Activated CD4-positive, alpha-beta memory T cell treated with anti-CD3 and anti-CD28 coated beads, Interleukin-2, amount 10 ng/mL, durations not matched to agents 7 days and 5 days (primary cell): ENCODE results near the gene CBX8. TPM values are rescaled to one million over a fixed set of nuclear protein-coding genes. Genes with fewer than 3 reads are reported as not detected.

Experiments used
- CTCF ChIA-PET: fragments of 350-600 bp; sonication (Branson Sonifier 250); formaldehyde crosslinking; loops from one replicate; lab custom pipeline; 2021; ENCODE audit warnings: antibody characterized with exemption, inconsistent platforms; lab: Charles Lee
- POLR2A ChIA-PET: fragments of 350-600 bp; sonication (Branson Sonifier 250); formaldehyde crosslinking; loops from one replicate; lab custom pipeline; 2021; ENCODE audit warnings: antibody characterized with exemption; lab: Charles Lee
- DNase-seq: peaks from one replicate; pipeline ENCODE4 v3.0.0-alpha.2; 2020
- H3K27ac Mint-ChIP-seq: one replicate; pipeline ENCODE4 v1.8.0; 2021; ENCODE audit warnings: mild to moderate bottlenecking, mixed read lengths
- H3K27me3 Mint-ChIP-seq: one replicate; pipeline ENCODE4 v1.8.0; 2021; ENCODE audit warnings: mixed read lengths
- H3K36me3 Mint-ChIP-seq: one replicate; pipeline ENCODE4 v1.8.0; 2021; ENCODE audit warnings: low read depth, mixed read lengths
- H3K4me1 Mint-ChIP-seq: one replicate; pipeline ENCODE4 v1.8.0; 2021; ENCODE audit warnings: mixed read lengths
- H3K4me3 Mint-ChIP-seq: one replicate; pipeline ENCODE4 v1.8.0; 2021; ENCODE audit warnings: mild to moderate bottlenecking, mixed read lengths
- H3K9me3 Mint-ChIP-seq: one replicate; pipeline ENCODE4 v1.8.0; 2021; ENCODE audit warnings: mixed read lengths
- total RNA-seq, 2 experiments: library from RNA; stranded (reverse); gene quantifications; one replicate each; pipeline ENCODE4 v1.2.3, GENCODE V29; 2021

Gene CBX8
- total RNA-seq, 2 experiments from 2014 or later = 5.7 to 6.7 TPM

DNA sequence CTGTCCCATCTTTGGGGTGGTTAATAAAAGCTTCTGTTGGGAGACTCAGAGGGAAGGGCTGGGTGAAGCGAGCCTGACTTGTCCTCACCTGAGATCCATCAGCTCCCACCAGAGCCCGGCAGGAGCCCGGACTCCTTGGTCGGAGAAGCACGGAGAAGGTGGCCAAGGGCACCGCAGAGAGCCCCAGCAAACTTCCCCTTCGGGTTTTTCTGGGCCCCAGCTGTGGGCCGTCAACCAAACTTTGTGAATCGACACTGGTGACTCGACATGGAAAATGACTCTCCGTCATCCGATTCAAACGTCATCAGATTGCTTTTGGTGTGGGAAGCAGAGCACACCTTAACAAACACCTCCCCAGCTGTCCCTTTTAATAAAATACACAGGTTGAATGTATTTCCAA, 44.7 kb downstream of the CBX8 start:
- H3K27me3 Mint-ChIP-seq = peaks cover 38% of the 10 kb centered on the region
- no peak overlapping the region for H3K4me3 Mint-ChIP-seq
- no peak overlapping the region for H3K27ac Mint-ChIP-seq
- no peak for DNase-seq
- ChIA-PET POLR2A (interaction anchor here (0.8 to 1.0 kb wide), 2 partner anchors 11 to 87 kb away, joined by 3 read pairs; partner anchors contain the start of gene CBX4), CTCF (interaction anchor here (1.6 kb wide), 1 partner anchor 11 kb away, joined by 6 read pairs; no protein-coding TSS in a partner anchor)
- H3K9me3 Mint-ChIP-seq = no peaks in the 10 kb centered on the region
- H3K36me3 Mint-ChIP-seq = no peaks in the 10 kb centered on the region
- peaks cover 3% of the 10 kb centered on the region for H3K4me1 Mint-ChIP-seq

DNA sequence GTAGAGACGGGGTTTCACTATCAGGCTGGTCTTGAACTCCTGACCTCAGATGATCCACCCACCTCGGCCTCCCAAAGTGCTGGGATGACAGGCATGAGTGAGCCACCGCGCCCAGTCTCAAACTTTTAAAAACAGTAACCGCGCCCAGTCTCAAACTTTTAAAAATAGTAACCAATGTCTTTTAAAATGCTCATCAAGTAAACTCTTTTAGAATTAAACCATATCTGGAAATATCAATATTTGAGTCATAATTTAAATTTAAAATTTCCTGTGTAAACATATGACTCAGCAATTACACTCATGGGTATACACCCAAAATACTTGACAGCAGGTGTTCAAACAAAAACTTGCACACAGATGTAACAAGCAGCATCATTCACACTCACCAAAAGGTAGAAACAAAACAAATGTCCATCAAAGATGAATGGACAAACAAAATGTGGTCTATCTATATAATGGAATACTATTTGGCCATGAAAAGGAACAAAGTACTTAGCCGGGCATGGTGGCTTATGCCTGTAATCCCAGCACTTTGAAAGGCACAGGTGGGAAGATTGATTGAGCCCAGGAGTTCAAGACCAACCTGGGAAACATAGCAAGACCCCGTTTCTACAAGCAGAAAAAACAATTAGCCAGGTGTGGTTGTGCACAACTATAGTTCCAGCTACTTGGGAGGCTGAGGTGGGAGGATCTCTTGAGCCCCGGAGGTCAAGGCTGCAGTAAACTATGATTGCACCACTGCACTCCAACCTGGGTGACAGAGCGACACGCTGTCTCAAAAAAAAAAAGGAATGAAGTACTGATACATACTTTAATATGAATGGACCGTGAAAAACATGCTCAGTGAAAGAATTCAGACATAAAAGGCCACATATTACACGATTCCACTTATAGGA, 46.0 kb downstream of the CBX8 start:
- ChIA-PET POLR2A (no interaction called here), CTCF (interaction anchor here (1.6 kb wide), 1 partner anchor 10 kb away, joined by 6 read pairs; no protein-coding TSS in a partner anchor)
- Mint-ChIP-seq H3K4me3 (no peak overlapping the region), H3K4me1 (peaks cover 3% of the 10 kb centered on the region), H3K27ac (no peak overlapping the region), H3K36me3 (no peaks in the 10 kb centered on the region), H3K9me3 (no peaks in the 10 kb centered on the region), H3K27me3 (peaks cover 49% of the 10 kb centered on the region)
- no peak for DNase-seq

- CTCF ChIA-PET = interaction anchor here (1.2 kb wide), 1 partner anchor 96 kb away, joined by 5 read pairs; no protein-coding TSS in a partner anchor
- Mint-ChIP-seq H3K27me3 (peaks cover 55% of the 10 kb centered on the region), H3K36me3 (no peaks in the 10 kb centered on the region), H3K4me1 (peaks cover 8% of the 10 kb centered on the region), H3K27ac (no peak overlapping the region), H3K4me3 (no peak overlapping the region), H3K9me3 (no peaks in the 10 kb centered on the region)
- DNase-seq = no peak
- POLR2A ChIA-PET = no interaction called here
Observed at GRCh38 chr17:79749958-79750357, 46.9 kb downstream of the CBX8 start.

DNA sequence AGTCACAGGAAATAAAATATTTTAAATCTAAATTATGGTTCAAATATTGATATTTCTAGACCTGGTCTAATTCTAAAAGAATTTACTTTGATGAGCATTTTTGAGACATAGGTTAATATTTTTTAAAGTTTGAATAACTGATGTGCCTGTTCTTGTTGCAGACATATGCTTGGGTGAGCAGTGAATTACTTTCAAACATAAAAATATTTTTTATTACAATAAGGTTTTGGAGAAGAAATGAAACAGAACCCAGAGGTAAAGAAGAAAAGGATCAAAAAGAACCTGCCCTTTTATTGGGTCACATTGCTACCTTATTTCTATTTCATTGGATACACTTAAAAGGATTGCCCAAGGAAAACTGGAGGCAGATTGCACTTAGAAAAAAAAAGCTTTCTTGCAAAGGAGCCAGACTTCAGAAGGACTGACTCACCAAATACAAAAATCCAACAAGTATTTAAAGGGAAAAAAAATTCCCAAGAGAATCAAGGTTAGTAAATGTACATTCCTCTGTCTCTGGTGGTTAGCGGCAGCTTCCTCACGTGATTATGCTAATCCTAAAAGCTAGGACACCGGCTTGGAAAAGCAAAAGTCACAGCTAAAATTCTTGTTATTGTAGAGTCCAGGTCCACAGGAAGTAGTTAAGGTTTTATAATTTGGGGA, 47.6 kb downstream of the CBX8 start:
- CTCF ChIA-PET = interaction anchor here (1.2 kb wide), 1 partner anchor 97 kb away, joined by 5 read pairs; no protein-coding TSS in a partner anchor

GRCh38 chr17:79748295-79749099, 48.4 kb downstream of the CBX8 start:
- no peak for DNase-seq
- Mint-ChIP-seq H3K9me3 (no peaks in the 10 kb centered on the region), H3K36me3 (no peaks in the 10 kb centered on the region), H3K27me3 (peaks cover 55% of the 10 kb centered on the region), H3K4me3 (no peak overlapping the region), H3K4me1 (peaks cover 8% of the 10 kb centered on the region), H3K27ac (no peak overlapping the region)
- POLR2A ChIA-PET = no interaction called here
- CTCF ChIA-PET = no interaction called here

More for the DNA sequence above, 47.6 kb downstream of the CBX8 start:
- POLR2A ChIA-PET = no interaction called here
- no peak for DNase-seq
- H3K9me3 Mint-ChIP-seq = no peaks in the 10 kb centered on the region
- H3K36me3 Mint-ChIP-seq = no peaks in the 10 kb centered on the region
- H3K4me1 Mint-ChIP-seq = peaks cover 8% of the 10 kb centered on the region
- H3K27ac Mint-ChIP-seq = no peak overlapping the region
- peaks cover 56% of the 10 kb centered on the region for H3K27me3 Mint-ChIP-seq
- H3K4me3 Mint-ChIP-seq = no peak overlapping the region

DNA sequence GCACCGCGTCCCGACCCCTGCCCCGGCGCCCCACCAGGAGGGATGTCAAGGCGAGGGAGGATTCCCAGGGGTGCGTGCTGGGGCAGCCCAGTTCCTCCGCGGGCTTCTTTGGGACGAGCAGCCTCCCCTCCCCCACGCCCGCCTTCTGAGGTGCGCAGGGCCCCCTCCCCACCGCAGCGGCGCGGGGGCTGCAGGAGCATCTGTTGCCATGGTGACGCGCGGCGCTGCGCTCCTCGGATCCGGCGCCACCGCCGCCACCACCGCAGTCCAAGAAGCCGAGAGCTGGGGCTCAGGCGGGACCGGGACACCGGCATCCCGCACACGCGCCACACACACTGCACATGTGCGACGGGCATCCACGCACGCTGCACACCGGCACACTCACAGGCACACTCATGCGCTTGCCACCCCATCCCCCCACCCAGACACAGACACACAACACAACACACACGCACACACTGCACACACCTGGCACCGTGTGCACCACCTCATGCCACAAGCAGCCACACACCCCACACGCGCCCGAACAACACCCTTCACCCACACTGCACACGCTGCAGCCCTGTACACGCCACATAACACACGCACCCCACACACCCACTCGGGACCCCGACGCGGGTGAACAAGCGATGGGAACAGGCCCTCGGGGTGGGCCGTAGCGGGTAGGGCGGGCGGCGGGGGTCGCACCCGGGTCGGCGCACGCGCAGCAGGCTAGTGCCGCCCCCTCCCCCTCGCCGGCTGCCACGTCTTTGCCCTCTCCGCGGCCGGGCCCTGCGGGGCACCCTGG, 49.2 kb downstream of the CBX8 start:
- POLR2A ChIA-PET = no interaction called here
- H3K27me3 Mint-ChIP-seq = peaks cover 55% of the 10 kb centered on the region
- no peak for DNase-seq
- no peak overlapping the region for H3K4me3 Mint-ChIP-seq
- H3K36me3 Mint-ChIP-seq = no peaks in the 10 kb centered on the region
- no peaks in the 10 kb centered on the region for H3K9me3 Mint-ChIP-seq
- CTCF ChIA-PET = no interaction called here
- peaks cover 8% of the 10 kb centered on the region for H3K4me1 Mint-ChIP-seq
- H3K27ac Mint-ChIP-seq = no peak overlapping the region

GRCh38 chr17:79746889-79747507, 49.9 kb downstream of the CBX8 start:
- H3K36me3 Mint-ChIP-seq = no peaks in the 10 kb centered on the region
- H3K9me3 Mint-ChIP-seq = no peaks in the 10 kb centered on the region
- peaks cover 54% of the 10 kb centered on the region for H3K27me3 Mint-ChIP-seq
- peaks cover 8% of the 10 kb centered on the region for H3K4me1 Mint-ChIP-seq
- POLR2A ChIA-PET = interaction anchor here (1.0 kb wide), 1 partner anchor 92 kb away, joined by 3 read pairs; no protein-coding TSS in a partner anchor
- H3K27ac Mint-ChIP-seq = no peak overlapping the region
- DNase-seq = no peak
- H3K4me3 Mint-ChIP-seq = no peak overlapping the region
- CTCF ChIA-PET = interaction anchor here (1.2 to 1.7 kb wide), 6 partner anchors 19 to 98 kb away, joined by 4 to 11 read pairs (median 5); partner anchors contain the start of genes CBX4 and CBX8

- Mint-ChIP-seq H3K4me1 (peaks cover 8% of the 10 kb centered on the region), H3K27me3 (peaks cover 43% of the 10 kb centered on the region), H3K36me3 (no peaks in the 10 kb centered on the region), H3K4me3 (no peak overlapping the region), H3K9me3 (no peaks in the 10 kb centered on the region), H3K27ac (no peak overlapping the region)
- POLR2A ChIA-PET = interaction anchor here (0.7 to 1.2 kb wide), 3 partner anchors 18 to 93 kb away, joined by 3 to 5 read pairs (median 3); partner anchors contain the start of gene CBX4
- CTCF ChIA-PET = interaction anchor here (0.5 to 2.4 kb wide), 33 partner anchors 12 to 945 kb away, joined by 3 to 15 read pairs (median 4); partner anchors contain the start of genes CBX4, CBX8 and GAA
- DNase-seq = no peak
Observed at GRCh38 chr17:79745641-79746105, 51.2 kb downstream of the CBX8 start.

DNA sequence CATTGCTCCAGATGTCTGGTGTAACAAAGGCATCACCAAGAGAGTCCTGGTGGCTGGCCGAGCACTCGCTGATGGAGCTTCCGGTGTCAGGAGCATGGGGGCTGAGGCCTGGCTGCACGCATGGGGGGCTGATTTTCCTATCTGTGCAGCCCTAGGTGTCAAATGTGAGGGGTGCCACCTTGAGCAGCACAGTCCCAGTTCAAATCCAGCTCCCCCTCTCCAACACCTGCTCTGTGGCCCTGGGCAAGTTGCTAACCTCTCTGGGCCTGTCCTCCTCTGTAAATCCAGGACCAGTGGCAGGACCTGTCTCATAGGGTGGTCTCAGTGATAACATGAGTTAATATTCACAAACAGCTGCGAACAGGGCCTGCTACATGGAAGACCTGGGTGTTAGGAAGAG, 53.3 kb downstream of the CBX8 start:
- no peaks in the 10 kb centered on the region for H3K36me3 Mint-ChIP-seq
- H3K27me3 Mint-ChIP-seq = peaks cover 48% of the 10 kb centered on the region
- ChIA-PET POLR2A (interaction anchor here (0.6 kb wide), 1 partner anchor 34 kb away, joined by 3 read pairs; the partner anchor contains the start of gene CBX2), CTCF (interaction anchor here (1.2 kb wide), 1 partner anchor 35 kb away, joined by 3 read pairs; no protein-coding TSS in a partner anchor)
- H3K9me3 Mint-ChIP-seq = no peaks in the 10 kb centered on the region
- no peak overlapping the region for H3K4me3 Mint-ChIP-seq
- peaks cover 8% of the 10 kb centered on the region for H3K4me1 Mint-ChIP-seq
- no peak for DNase-seq
- no peak overlapping the region for H3K27ac Mint-ChIP-seq

DNA sequence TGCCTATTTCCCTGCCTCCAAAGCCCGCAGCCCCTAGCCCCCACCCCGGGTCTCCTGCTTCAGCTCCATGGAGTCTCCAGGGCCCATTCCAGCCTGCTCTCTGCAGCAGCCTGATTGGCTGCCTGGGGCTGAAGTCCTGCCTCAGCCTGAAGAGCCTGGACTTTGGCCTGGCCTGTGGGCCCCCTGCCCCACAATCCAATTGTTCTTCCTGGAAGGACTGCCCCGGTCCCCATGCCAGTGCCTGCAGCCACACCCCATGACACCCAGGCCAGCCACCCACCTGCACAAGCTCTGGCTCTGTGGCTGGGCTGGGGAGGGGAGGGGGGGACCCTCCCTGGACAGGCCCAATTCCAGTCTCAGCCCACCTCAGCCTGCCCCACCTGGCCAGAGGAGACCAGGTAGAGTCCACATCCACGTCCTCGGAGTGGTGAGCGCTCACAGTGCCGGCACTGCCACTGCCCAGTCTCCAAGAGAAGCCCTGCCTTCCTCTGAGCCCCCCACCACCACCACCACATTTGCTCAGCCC, 53.9 kb downstream of the CBX8 start:
- Mint-ChIP-seq H3K4me1 (peaks cover 8% of the 10 kb centered on the region), H3K27ac (no peak overlapping the region), H3K4me3 (no peak overlapping the region), H3K9me3 (no peaks in the 10 kb centered on the region), H3K36me3 (no peaks in the 10 kb centered on the region), H3K27me3 (peaks cover 46% of the 10 kb centered on the region)
- ChIA-PET POLR2A (no interaction called here), CTCF (no interaction called here)
- DNase-seq = no peak

- ChIA-PET POLR2A (no interaction called here), CTCF (interaction anchor here (1.0 to 1.7 kb wide), 6 partner anchors 24 to 255 kb away, joined by 3 to 7 read pairs (median 3); no protein-coding TSS in a partner anchor)
- Mint-ChIP-seq H3K36me3 (no peaks in the 10 kb centered on the region), H3K9me3 (no peaks in the 10 kb centered on the region), H3K4me3 (no peak overlapping the region), H3K4me1 (peaks cover 5% of the 10 kb centered on the region), H3K27me3 (peaks cover 42% of the 10 kb centered on the region), H3K27ac (no peak overlapping the region)
- no peak for DNase-seq
Observed at GRCh38 chr17:79742589-79742918, 54.3 kb downstream of the CBX8 start.
